Ishikawa (cell line): ENCODE measurements around the gene DDX56.

ENCODE experiments used
- CEBPB ChIP-seq: IDR thresholded peaks from 2 replicates; pipeline ENCODE4 v1.6.1; 2012
- CREB1 ChIP-seq: IDR thresholded peaks from 2 replicates; pipeline ENCODE4 v1.6.1; 2012; ENCODE audit warnings: low read depth
- EGR1 ChIP-seq: IDR thresholded peaks from 2 replicates; pipeline ENCODE4 v1.6.1; 2012
- EP300 ChIP-seq: IDR thresholded peaks from 2 replicates; pipeline ENCODE4 v1.6.1; 2012; ENCODE audit warnings: borderline replicate concordance
- FOXM1 ChIP-seq: IDR thresholded peaks from 2 replicates; pipeline ENCODE4 v1.6.1; 2012; ENCODE audit warnings: low read depth, borderline replicate concordance
- MAX ChIP-seq: IDR thresholded peaks from 2 replicates; pipeline ENCODE4 v1.6.1; 2012
- NFIC ChIP-seq: IDR thresholded peaks from 2 replicates; pipeline ENCODE4 v1.6.1; 2012
- RAD21 ChIP-seq: IDR thresholded peaks from 2 replicates; pipeline ENCODE4 v1.6.1; 2012; ENCODE audit warnings: low read depth
- REST ChIP-seq: IDR thresholded peaks from 2 replicates; pipeline ENCODE4 v1.6.1; 2012; ENCODE audit warnings: low read depth, mild to moderate bottlenecking
- TAF1 ChIP-seq: IDR thresholded peaks from 2 replicates; pipeline ENCODE4 v1.6.1; 2012; ENCODE audit warnings: low read depth, mild to moderate bottlenecking
- TCF12 ChIP-seq: IDR thresholded peaks from 2 replicates; pipeline ENCODE4 v1.6.1; 2012; ENCODE audit warnings: low read depth
- TEAD4 ChIP-seq: IDR thresholded peaks from 2 replicates; pipeline ENCODE4 v1.6.1; 2012
- YY1 ChIP-seq: IDR thresholded peaks from 2 replicates; pipeline ENCODE4 v1.6.1; 2012; ENCODE audit warnings: low read depth
- ZBTB7A ChIP-seq: IDR thresholded peaks from 2 replicates; pipeline ENCODE4 v1.6.1; 2012; ENCODE audit warnings: low read depth
- TF ChIP-seq, protein P1 (sequence below): IDR thresholded peaks from 2 replicates; pipeline ENCODE4 v1.6.1; 2012

The DDX56 gene

GRCh38 chr7:44534501-44534900 lies 39.2 kb downstream of the DDX56 start:
- peak; percentile 39; the same call in 1 of the 2 replicates for TF ChIP-seq RAD21
- no peak for TF ChIP-seq TCF12
- TF ChIP-seq EP300: no peak
- no peak for TF ChIP-seq FOXM1

- TF ChIP-seq NFIC (no peak), ZBTB7A (no peak), EP300 (no peak), REST (no peak), YY1 (no peak), CREB1 (no peak), TAF1 (no peak), TCF12 (no peak), CEBPB (no peak), RAD21 (no peak)
These were observed 39.6 kb downstream of the DDX56 start for GRCh38 chr7:44534087-44534486.

- 0 out of 2 replicates have a peak, but pooled peaks have one; percentile 13 for TF ChIP-seq NFIC
- TF ChIP-seq YY1: no peak
These were observed 40.2 kb downstream of the DDX56 start for GRCh38 chr7:44533301-44534055.

- TF ChIP-seq ZBTB7A (no peak), TCF12 (no peak), YY1 (no peak), TAF1 (no peak), MAX (no peak), NFIC (no peak), RAD21 (no peak), CEBPB (no peak), EP300 (no peak), TEAD4 (no peak), CREB1 (no peak), FOXM1 (no peak), REST (no peak), EGR1 (no peak)
- TF ChIP-seq, protein P1, sequence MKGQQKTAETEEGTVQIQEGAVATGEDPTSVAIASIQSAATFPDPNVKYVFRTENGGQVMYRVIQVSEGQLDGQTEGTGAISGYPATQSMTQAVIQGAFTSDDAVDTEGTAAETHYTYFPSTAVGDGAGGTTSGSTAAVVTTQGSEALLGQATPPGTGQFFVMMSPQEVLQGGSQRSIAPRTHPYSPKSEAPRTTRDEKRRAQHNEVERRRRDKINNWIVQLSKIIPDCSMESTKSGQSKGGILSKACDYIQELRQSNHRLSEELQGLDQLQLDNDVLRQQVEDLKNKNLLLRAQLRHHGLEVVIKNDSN: no peak
These were observed 42.0 kb downstream of the DDX56 start for GRCh38 chr7:44531421-44532380.

DNA sequence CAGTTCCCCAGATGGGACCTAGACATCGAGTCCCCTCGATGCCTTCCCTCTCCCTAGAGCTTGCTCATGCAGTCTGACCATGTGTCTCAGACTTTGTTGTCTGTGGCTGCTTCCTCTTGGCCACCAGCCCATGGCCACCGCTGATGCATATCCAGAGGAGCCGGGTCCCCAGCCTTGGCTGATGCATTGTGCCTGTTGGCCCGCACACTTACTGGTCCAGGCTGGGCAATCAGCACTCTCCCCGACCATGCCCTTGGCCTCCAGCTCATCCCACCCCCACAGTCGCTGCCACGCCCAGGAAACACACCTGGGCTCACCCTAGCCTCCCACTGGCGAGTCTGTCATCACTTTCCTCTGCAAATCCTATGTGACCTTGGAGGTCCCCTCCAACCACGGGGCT lies 42.7 kb downstream of the DDX56 start:
- TF ChIP-seq RAD21 (no peak), REST (no peak), TCF12 (no peak), FOXM1 (no peak), MAX (no peak; the same call in 1 of the 2 replicates), CREB1 (no peak), TEAD4 (no peak), EP300 (no peak), CEBPB (no peak), ZBTB7A (no peak), NFIC (no peak), YY1 (no peak), TAF1 (no peak), EGR1 (no peak)
- TF ChIP-seq, protein P1: no peak
